HCT116 (cell line): Measurements from ENCODE around the gene LRRK1.

ENCODE experiments used
- CTCF ChIP-seq, 3 experiments: fragments of 200-600 bp in 1 of 3; sonication (generic) in 1 of 3; IDR thresholded peaks in 2 of 3; conservative IDR thresholded peaks in 1 of 3; 2 replicates each; pipeline ENCODE4 v1.5.1; 2012 to 2017; ENCODE audit warnings: low read depth in 2 of 3, low read length in 2 of 3, antibody characterized with exemption in 1 of 3, borderline replicate concordance in 1 of 3, control low read depth in 1 of 3, mild to moderate bottlenecking in 1 of 3, mixed read lengths in 1 of 3, mixed run types in 1 of 3, moderate library complexity in 1 of 3; ENCODE audit not compliant: insufficient read depth in 1 of 3
- ELF1 ChIP-seq: IDR thresholded peaks from 2 replicates; pipeline ENCODE4 v1.6.1; 2012; ENCODE audit warnings: low read depth, borderline replicate concordance
- EZH2phosphoT487 ChIP-seq: fragments of 200-600 bp; IDR thresholded peaks from 2 replicates; pipeline ENCODE4 v1.6.1; 2018; ENCODE audit warnings: antibody characterized with exemption, borderline replicate concordance
- REST ChIP-seq: IDR thresholded peaks from 2 replicates; pipeline ENCODE4 v1.6.1; 2012; ENCODE audit warnings: low read depth
- SIN3A ChIP-seq: IDR thresholded peaks from 2 replicates; pipeline ENCODE4 v1.6.1; 2012; ENCODE audit warnings: low read depth
- YY1 ChIP-seq: IDR thresholded peaks from 2 replicates; pipeline ENCODE4 v1.6.1; 2011; ENCODE audit warnings: low read length, low read depth, moderate library complexity, mild to moderate bottlenecking; ENCODE audit not compliant: insufficient replicate concordance; ENCODE audit errors: extremely low read depth

- TF ChIP-seq REST (no peak), ELF1 (no peak), EZH2phosphoT487 (no peak), YY1 (no peak), CTCF (IDR thresholded peaks at IDR 0.05 in 2 of 3, conservative IDR thresholded peaks at IDR 0.05 in 1 of 3; ENCODE audit: borderline replicate concordance in 1 of 3, insufficient read depth in 1 of 3, low read depth in 2 of 3, low read length in 2 of 3) (no peak), SIN3A (no peak)
These were observed 55.9 kb downstream of the LRRK1 start for GRCh38 chr15:100975043-100975442.
